Liver (tissue), 3 donors: Measurements from ENCODE around the gene OR5A2.

Experiments
- ATF3 ChIP-seq: IDR thresholded peaks from 2 replicates; pipeline ENCODE4 v1.6.1; 2016; ENCODE audit warnings: antibody characterized with exemption
- CTCF ChIP-seq: fragments of 150-350 bp; IDR thresholded peaks from 2 replicates; pipeline ENCODE4 v1.5.1; 2017; ENCODE audit warnings: improper control_type of control experiment, low read depth, low read length; ENCODE audit not compliant: missing input control
- EGR1 ChIP-seq, 2 donors: IDR thresholded peaks; 2 replicates each; pipeline ENCODE4 v1.6.1; 2016 to 2018; ENCODE audit warnings: antibody characterized with exemption in 2 of 2, low read depth in 2 of 2
- GABPA ChIP-seq, 2 donors: IDR thresholded peaks in 1 of 2; conservative IDR thresholded peaks in 1 of 2; 2 replicates each; pipeline ENCODE4 v1.6.1; 2016; ENCODE audit warnings: antibody characterized with exemption in 2 of 2, mild to moderate bottlenecking in 1 of 2, moderate library complexity in 1 of 2
- HNF4A ChIP-seq, 2 donors: conservative IDR thresholded peaks; 2 replicates each; pipeline ENCODE4 v1.6.1; 2016; ENCODE audit warnings: antibody characterized with exemption in 2 of 2, mild to moderate bottlenecking in 2 of 2
- JUND ChIP-seq, 2 donors: IDR thresholded peaks; 2 replicates each; pipeline ENCODE4 v1.6.1; 2016; ENCODE audit warnings: antibody characterized with exemption in 2 of 2
- MAX ChIP-seq: IDR thresholded peaks from 2 replicates; pipeline ENCODE4 v1.6.1; 2016; ENCODE audit warnings: antibody characterized with exemption
- RAD21 ChIP-seq, 2 donors: IDR thresholded peaks; 2 replicates each; pipeline ENCODE4 v1.6.1; 2016; ENCODE audit warnings: antibody characterized with exemption in 2 of 2, mild to moderate bottlenecking in 2 of 2
- REST ChIP-seq: IDR thresholded peaks from 2 replicates; pipeline ENCODE4 v1.6.1; 2016; ENCODE audit warnings: antibody characterized with exemption, mild to moderate bottlenecking
- RXRA ChIP-seq, 2 donors: IDR thresholded peaks; 2 replicates each; pipeline ENCODE4 v1.6.1; 2017 to 2018; ENCODE audit warnings: antibody characterized with exemption in 2 of 2, mild to moderate bottlenecking in 1 of 2
- SP1 ChIP-seq: IDR thresholded peaks from 2 replicates; pipeline ENCODE4 v1.6.1; 2018; ENCODE audit warnings: antibody characterized with exemption, mild to moderate bottlenecking
- YY1 ChIP-seq: IDR thresholded peaks from 2 replicates; pipeline ENCODE4 v1.6.1; 2016; ENCODE audit warnings: antibody characterized with exemption, mild to moderate bottlenecking
- donor health status: healthy.
- donor health status: healthy.

- TF ChIP-seq CTCF (no peak), HNF4A (conservative IDR thresholded peaks at IDR 0.05) (no peak), YY1 (no peak), ATF3 (no peak), EGR1 (IDR thresholded peaks at IDR 0.05; ENCODE audit: low read depth in 2 of 2) (no peak), GABPA (IDR thresholded peaks at IDR 0.05 in 1 of 2, conservative IDR thresholded peaks at IDR 0.05 in 1 of 2) (no peak), REST (no peak), SP1 (no peak), MAX (no peak), RXRA (IDR thresholded peaks at IDR 0.05) (no peak), JUND (IDR thresholded peaks at IDR 0.05) (no peak), RAD21 (IDR thresholded peaks at IDR 0.05) (no peak)
Observed at GRCh38 chr11:59436169-59436568, 10.0 kb upstream of the OR5A2 start, which contains the start of gene OR5A1.
